ENCODE measurements around the gene ADGRG3.

DNA sequence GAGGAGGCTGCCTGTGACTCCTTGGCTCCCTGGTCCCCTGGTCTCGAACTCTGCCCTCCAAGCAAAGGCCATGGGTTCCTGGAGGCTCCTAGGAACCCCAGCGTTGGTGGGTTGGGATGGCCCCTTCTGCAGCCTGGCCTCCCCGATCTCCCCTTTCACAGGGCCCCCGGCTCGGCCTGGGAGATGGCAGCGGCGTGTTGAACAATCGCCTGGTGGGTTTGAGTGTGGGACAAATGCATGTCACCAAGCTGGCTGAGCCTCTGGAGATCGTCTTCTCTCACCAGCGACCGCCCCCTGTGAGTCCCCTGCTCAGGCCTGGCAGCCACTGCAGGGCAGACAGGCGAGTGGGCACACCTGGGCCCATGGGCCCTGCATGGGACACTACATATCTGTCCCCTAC is 10.9 kb downstream of the ADGRG3 start:
- TF ChIP-seq, protein P1, sequence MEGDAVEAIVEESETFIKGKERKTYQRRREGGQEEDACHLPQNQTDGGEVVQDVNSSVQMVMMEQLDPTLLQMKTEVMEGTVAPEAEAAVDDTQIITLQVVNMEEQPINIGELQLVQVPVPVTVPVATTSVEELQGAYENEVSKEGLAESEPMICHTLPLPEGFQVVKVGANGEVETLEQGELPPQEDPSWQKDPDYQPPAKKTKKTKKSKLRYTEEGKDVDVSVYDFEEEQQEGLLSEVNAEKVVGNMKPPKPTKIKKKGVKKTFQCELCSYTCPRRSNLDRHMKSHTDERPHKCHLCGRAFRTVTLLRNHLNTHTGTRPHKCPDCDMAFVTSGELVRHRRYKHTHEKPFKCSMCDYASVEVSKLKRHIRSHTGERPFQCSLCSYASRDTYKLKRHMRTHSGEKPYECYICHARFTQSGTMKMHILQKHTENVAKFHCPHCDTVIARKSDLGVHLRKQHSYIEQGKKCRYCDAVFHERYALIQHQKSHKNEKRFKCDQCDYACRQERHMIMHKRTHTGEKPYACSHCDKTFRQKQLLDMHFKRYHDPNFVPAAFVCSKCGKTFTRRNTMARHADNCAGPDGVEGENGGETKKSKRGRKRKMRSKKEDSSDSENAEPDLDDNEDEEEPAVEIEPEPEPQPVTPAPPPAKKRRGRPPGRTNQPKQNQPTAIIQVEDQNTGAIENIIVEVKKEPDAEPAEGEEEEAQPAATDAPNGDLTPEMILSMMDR (IDR thresholded peaks at IDR 0.05): no peak
- no peak for TF ChIP-seq POLR2A (IDR thresholded peaks at IDR 0.05)
- TF ChIP-seq POLR2AphosphoS5 (IDR thresholded peaks at IDR 0.05): no peak
- TF ChIP-seq EP300 (IDR thresholded peaks at IDR 0.05): no peak

All from suprapubic skin (tissue), 4 donors.